GM12878 (cell line): ENCODE measurements around the gene ULK4. TPM values are rescaled to one million over a fixed set of nuclear protein-coding genes. Genes with fewer than 3 reads are reported as not detected.
A peak's percentile ranks its signal among the peaks of the same experiment; 100 is the strongest.

Experiments
- ATAC-seq: fragments of 200-7000 bp; cut with Tn5 transposase; 3 replicates; pipeline ENCODE4 v1.9.1; 2020; ENCODE audit warnings: mild to moderate bottlenecking, moderate library complexity
- BruUV-seq: library from RNA; stranded (reverse); fragments of 400-500 nt; replicated peaks from 2 replicates; lab custom pipeline; 2021; lab: Mats Ljungman, UMichigan
- CTCF ChIA-PET: fragments of 300-600 bp; sonication (Branson Sonifier 250); formaldehyde crosslinking; extraction: SDS; loops from one replicate; lab custom pipeline; 2021; ENCODE audit warnings: inconsistent platforms; lab: Yijun Ruan, JAX
- POLR2A ChIA-PET: fragments of 350-600 bp; formaldehyde crosslinking; extraction: SDS; loops from one replicate; lab custom pipeline; 2021; ENCODE audit warnings: inconsistent platforms; lab: Charles Lee
- RAD21 ChIA-PET: fragments of 300-600 bp; sonication (Branson Sonifier 250); formaldehyde crosslinking; loops from one replicate; lab custom pipeline; 2023; ENCODE audit warnings: antibody characterized with exemption; ENCODE audit not compliant: unreplicated experiment; lab: Charles Lee
- SMC1A ChIA-PET: fragments of 300-600 bp; sonication (Branson Sonifier 250); formaldehyde crosslinking; loops from one replicate; lab custom pipeline; 2023; ENCODE audit not compliant: unreplicated experiment, uncharacterized antibody; lab: Charles Lee
- DNase-seq: peaks from one replicate; pipeline ENCODE4 v3.0.0-alpha.2; 2011; ENCODE audit warnings: low read depth, low spot score
- FAIRE-seq: peaks from 3 replicates; lab custom pipeline; 2011; peaks lifted over from hg19 to GRCh38; lab: Jason Lieb, UNC
- H2AFZ ChIP-seq: 2 replicates; pipeline ENCODE4 v1.6.0; 2011; ENCODE audit warnings: low read depth, low read length, control low read depth; ENCODE audit not compliant: control insufficient read depth
- H3K27ac ChIP-seq: 2 replicates; pipeline ENCODE4 v1.5.1; 2011; ENCODE audit warnings: control low read depth; ENCODE audit not compliant: control insufficient read depth, insufficient read depth
- H3K27me3 ChIP-seq, 2 experiments: replicated peaks in 1 of 2; 2 replicates each; pipeline versions ENCODE4 v1.6.0 to v1.6.1; 2011; ENCODE audit warnings: low read length in 1 of 2; ENCODE audit not compliant: control insufficient read depth in 2 of 2, insufficient read depth in 2 of 2
- H3K36me3 ChIP-seq, 2 experiments: 2 replicates each; pipeline ENCODE4 v1.5.1; 2011; ENCODE audit warnings: low read length in 1 of 2; ENCODE audit not compliant: control insufficient read depth in 2 of 2, insufficient read depth in 2 of 2
- H3K4me1 ChIP-seq: 2 replicates; pipeline ENCODE4 v1.6.1; 2011; ENCODE audit warnings: mild to moderate bottlenecking, low read length, moderate library complexity, mixed read lengths; ENCODE audit not compliant: control insufficient read depth, insufficient read depth
- H3K4me2 ChIP-seq: 2 replicates; pipeline ENCODE4 v1.6.0; 2011; ENCODE audit warnings: control low read depth; ENCODE audit not compliant: control insufficient read depth, insufficient read depth
- H3K4me3 ChIP-seq: fragments of 200-600 bp; sonication (generic); 2 replicates; pipeline ENCODE4 v1.5.1; 2016
- H3K79me2 ChIP-seq: 2 replicates; pipeline ENCODE4 v1.6.0; 2011; ENCODE audit warnings: low read length; ENCODE audit not compliant: control insufficient read depth, insufficient read depth
- H3K9ac ChIP-seq: 2 replicates; pipeline ENCODE4 v1.8.0; 2011; ENCODE audit warnings: low read length, control low read depth, mixed read lengths; ENCODE audit not compliant: control insufficient read depth, insufficient read depth
- H3K9me3 ChIP-seq: replicated peaks from 3 replicates; pipeline ENCODE4 v1.5.1; 2011; ENCODE audit warnings: mild to moderate bottlenecking, low read length; ENCODE audit not compliant: control insufficient read depth, insufficient read depth
- H4K20me1 ChIP-seq: 2 replicates; pipeline ENCODE4 v1.6.0; 2011; ENCODE audit not compliant: control insufficient read depth, insufficient read depth
- CTCF ChIP-seq, 3 experiments: IDR thresholded peaks in 2 of 3; conservative IDR thresholded peaks in 1 of 3; 2 replicates each; pipeline ENCODE4 v1.5.1; 2011; ENCODE audit warnings: low read depth in 3 of 3, low read length in 3 of 3, mild to moderate bottlenecking in 3 of 3, control low read depth in 2 of 3, moderate library complexity in 2 of 3, inconsistent platforms in 1 of 3, mixed read lengths in 1 of 3; ENCODE audit not compliant: control insufficient read depth in 2 of 3, insufficient read depth in 1 of 3; ENCODE audit errors: extremely low read depth in 1 of 3
- RAD21 ChIP-seq: IDR thresholded peaks from 2 replicates; pipeline ENCODE4 v1.6.1; 2011; ENCODE audit warnings: mild to moderate bottlenecking, low read depth, low read length, moderate library complexity; ENCODE audit not compliant: insufficient read depth
- SMC3 ChIP-seq: IDR thresholded peaks from 2 replicates; pipeline ENCODE4 v1.6.1; 2011; ENCODE audit warnings: low read length, improper control_type of control experiment, borderline replicate concordance
- TCF12 ChIP-seq: IDR thresholded peaks from 2 replicates; pipeline ENCODE4 v1.6.1; 2011; ENCODE audit warnings: low read depth, mild to moderate bottlenecking, low read length
- WGBS: methylation state at CpG from one replicate; pipeline ENCODE4 v1.1.6; 2016; ENCODE audit warnings: low lambda C conversion rate; ENCODE audit not compliant: insufficient replicate concordance, insufficient coverage; ENCODE audit errors: missing lambda C conversion rate; 5-methylcytosine and 5-hydroxymethylcytosine counted together
- in situ Hi-C: fragments of 300-500 bp; cut with MboI; formaldehyde crosslinking; loops from 9 replicates; pipeline ENCODE4 v1.14.3; 2018; ENCODE audit warnings: mixed read lengths
- intact Hi-C: fragments of 100-400 bp; cut with micrococcal nuclease; formaldehyde crosslinking; loops from one replicate; pipeline ENCODE4 v1.14.2; 2022; ENCODE audit not compliant: unreplicated experiment
- polyA plus RNA-seq, 11 experiments: library from polyadenylated mRNA; depleted of rRNA in 4 of 11; unstranded in 6 of 11; stranded (reverse) in 5 of 11; fragments of >200 nt; fragmentation: Nextera tagmentation in 4 of 11; fragmentation: Illumina TruSeq in 1 of 11; extraction: Ambion mirVana in 4 of 11; extraction: Trizol in 1 of 11; gene quantifications; 1 replicate in 1 of 11; 2 replicates in 10 of 11; pipeline versions ENCODE4 v1.2.1 to v1.2.3, GENCODE V29; 2011 to 2016; ENCODE audit warnings: inconsistent platforms in 2 of 11, missing spikeins in 2 of 11, low read depth in 1 of 11
- total RNA-seq, 4 experiments: library from RNA; depleted of rRNA in 3 of 4; stranded (reverse); fragments of >200 nt in 3 of 4; fragmentation: Illumina TruSeq in 1 of 4; extraction: Trizol in 1 of 4; gene quantifications; 2 replicates each; pipeline versions ENCODE4 v1.2.1 to v1.2.3, GENCODE V29; 2013 to 2021

The ULK4 gene
- total and polyA plus RNA-seq, 10 of the 15 experiments (the other 5 are each of a cell fraction or from before 2014, with no cell fraction given) = 3.5 to 7.6 (median 6.3) TPM

DNA sequence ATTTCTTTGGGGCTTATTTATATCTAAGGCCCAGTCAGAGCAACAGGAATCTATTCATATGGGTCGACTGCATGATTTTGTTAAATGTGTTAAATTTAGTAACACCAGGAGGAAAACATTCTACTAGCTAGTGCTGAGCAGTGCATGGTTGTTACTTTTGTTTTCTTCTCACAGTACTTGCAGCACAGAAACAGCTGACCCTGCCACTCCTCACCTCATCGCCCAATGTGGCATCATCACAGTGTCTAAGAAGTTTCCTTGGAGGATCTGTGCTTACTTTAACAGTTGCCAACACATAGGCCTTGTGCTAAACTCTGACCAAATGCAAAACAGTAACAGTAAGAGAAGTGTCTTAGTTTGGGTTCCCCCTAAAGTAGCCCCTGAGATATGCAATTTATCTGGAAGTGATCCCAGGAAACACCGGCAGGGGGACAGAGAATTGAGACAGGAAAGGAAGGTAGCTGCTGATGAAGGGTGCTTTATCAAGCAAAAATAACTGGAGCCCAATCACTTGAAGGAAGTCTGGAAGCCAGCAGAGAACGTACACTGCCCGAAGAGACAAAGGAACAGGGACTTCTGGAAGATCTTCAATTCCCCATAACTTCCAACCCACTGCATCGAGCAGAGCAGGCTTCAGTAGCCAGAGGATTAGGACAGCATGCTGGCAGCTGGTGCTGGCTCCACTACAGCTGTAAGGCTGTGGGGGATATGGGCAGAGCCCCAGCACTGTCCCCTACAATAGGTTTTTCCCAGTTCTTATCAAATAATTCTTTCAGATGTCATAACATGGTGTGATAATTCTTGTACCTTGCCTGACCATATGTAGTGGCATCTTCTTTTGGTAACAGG lies 36.0 kb upstream of the ULK4 start:
- POLR2A ChIA-PET = interaction anchor here (0.6 kb wide), 3 partner anchors 36 to 94 kb away, joined by 3 to 6 read pairs (median 3); partner anchors contain the start of gene ULK4
- Histone ChIP-seq H3K9me3 (no peaks in the 10 kb centered on the region; the same call in 2 of the 3 replicates), H4K20me1 (no peaks in the 10 kb centered on the region), H3K27me3 (no peaks in the 10 kb centered on the region), H3K27ac (no peak overlapping the region), H3K4me1 (no peaks in the 10 kb centered on the region), H3K79me2 (no peaks in the 10 kb centered on the region), H3K9ac (no peak overlapping the region), H3K4me2 (no peak overlapping the region), H3K4me3 (no peak overlapping the region), H3K36me3 (no peaks in the 10 kb centered on the region), H2AFZ (no peak overlapping the region)
- in situ Hi-C loops = no loop called here
- intact Hi-C loops = no loop called here
- no peak for FAIRE-seq
- peak; percentile 69 for ATAC-seq
- RAD21 ChIA-PET = interaction anchor here (1.1 to 3.3 kb wide), 2 partner anchors 101 to 193 kb away, joined by 3 to 10 read pairs; no protein-coding TSS in a partner anchor
- WGBS = 62% methylated on average over 6 of the region's 6 CpGs
- BruUV-seq = no TSS peak
- DNase-seq = no peak
- SMC1A ChIA-PET = interaction anchor here (0.6 to 2.0 kb wide), 7 partner anchors 8 to 104 kb away, joined by 3 to 9 read pairs (median 3); no protein-coding TSS in a partner anchor
- TF ChIP-seq CTCF (IDR thresholded peaks at IDR 0.05 in 2 of 3, conservative IDR thresholded peaks at IDR 0.05 in 1 of 3; ENCODE audit: control insufficient read depth in 2 of 3, extremely low read depth in 1 of 3, insufficient read depth in 1 of 3, low read depth in 3 of 3, low read length in 3 of 3) (peak; percentile 1 to 31 (median 15); a peak in 4 of 6 replicates), SMC3 (peak; percentile 21; the same call in 1 of the 2 replicates), TCF12 (no peak), RAD21 (peak; percentile 41; the same call in 1 of the 2 replicates)
- CTCF ChIA-PET = interaction anchor here (0.5 to 2.9 kb wide), 7 partner anchors 15 to 1511 kb away, joined by 3 to 27 read pairs (median 3); no protein-coding TSS in a partner anchor
